SJCRH30 (cell line): ENCODE results near the gene NPHP4. TPM values are rescaled to one million over a fixed set of nuclear protein-coding genes. Genes with fewer than 3 reads are reported as not detected.

Experiments used
- DNase-seq, 2 experiments: peaks; one replicate each; pipeline ENCODE4 v3.0.0-alpha.2; 2015 to 2020
- H3K27ac ChIP-seq: fragments of 250-450 bp; sonication (Bioruptor Pico); 2 replicates; pipeline ENCODE4 v1.5.1; 2020; ENCODE audit warnings: mild to moderate bottlenecking, moderate library complexity
- H3K27me3 ChIP-seq: fragments of 250-450 bp; sonication (Bioruptor Pico); 2 replicates; pipeline ENCODE4 v1.5.1; 2020; ENCODE audit warnings: mild to moderate bottlenecking, moderate library complexity
- H3K36me3 ChIP-seq: fragments of 250-450 bp; sonication (Bioruptor Pico); 2 replicates; pipeline ENCODE4 v1.5.1; 2020; ENCODE audit warnings: mild to moderate bottlenecking, moderate library complexity
- H3K4me1 ChIP-seq: fragments of 250-450 bp; sonication (Bioruptor Pico); 2 replicates; pipeline ENCODE4 v1.5.1; 2020; ENCODE audit warnings: mild to moderate bottlenecking, moderate library complexity
- H3K4me3 ChIP-seq: fragments of 250-450 bp; sonication (Bioruptor Pico); 2 replicates; pipeline ENCODE4 v1.5.1; 2020; ENCODE audit warnings: mild to moderate bottlenecking, moderate library complexity
- H3K9me3 ChIP-seq: fragments of 250-450 bp; sonication (Bioruptor Pico); replicated peaks from 2 replicates; pipeline ENCODE4 v1.5.1; 2020; ENCODE audit warnings: mild to moderate bottlenecking, moderate library complexity
- total RNA-seq: library from RNA; depleted of rRNA; stranded (reverse); fragments of >200 nt; shearing (Covaris generic); gene quantifications from 2 replicates; pipeline ENCODE4 v1.2.3, GENCODE V29; 2014

The NPHP4 gene
- total RNA-seq, 1 experiment from 2014 or later: 7.3 TPM

GRCh38 chr1:5951846-5952410, 40.3 kb downstream of the NPHP4 start:
- no peaks in the 10 kb centered on the region for H3K9me3 ChIP-seq
- no peak for DNase-seq
- no peak overlapping the region for H3K4me3 ChIP-seq
- no peak overlapping the region for H3K27ac ChIP-seq
- H3K36me3 ChIP-seq: 0 out of 2 replicates have a peak, but pooled peaks cover 8% of the 10 kb centered on the region
- no peaks in the 10 kb centered on the region for H3K27me3 ChIP-seq
- H3K4me1 ChIP-seq: peaks cover 10% of the 10 kb centered on the region

DNA sequence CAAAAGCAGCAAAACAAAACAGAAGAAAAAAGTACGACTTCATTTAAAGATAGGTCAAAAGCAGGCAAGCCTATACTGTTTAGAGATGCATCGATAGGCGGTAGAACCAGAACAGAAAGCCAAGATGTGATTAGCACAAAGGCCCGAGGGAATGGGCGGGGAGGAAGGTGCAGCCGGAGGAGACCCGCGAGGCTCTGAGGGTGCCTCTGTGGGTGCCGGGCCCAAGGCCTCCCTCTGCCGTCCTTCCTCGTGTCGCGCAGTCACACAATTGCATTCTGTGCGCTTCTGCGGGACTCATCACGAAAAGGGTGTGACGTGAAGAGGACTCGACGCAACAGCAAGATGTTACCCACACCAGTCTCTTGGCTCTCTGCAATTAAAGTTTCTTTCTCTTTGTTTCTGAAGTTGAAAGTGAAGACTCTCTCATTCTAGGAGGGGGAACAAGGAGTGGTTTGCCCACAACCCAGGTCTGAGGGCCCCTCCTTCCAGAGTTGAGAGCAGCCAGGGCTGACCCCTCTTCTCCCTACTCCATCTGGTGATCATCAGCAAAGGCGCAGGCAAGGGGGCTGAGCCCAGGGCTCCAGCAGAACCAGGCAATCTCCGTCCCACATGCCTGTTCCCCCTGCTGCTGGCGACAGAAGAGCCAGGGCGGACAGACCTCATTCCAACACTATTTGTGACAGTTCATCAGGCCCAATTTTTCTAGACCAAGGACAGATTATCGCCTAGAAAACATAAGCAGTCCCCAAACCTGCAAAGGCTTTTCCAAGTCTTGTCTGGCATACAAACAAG, 41.0 kb downstream of the NPHP4 start:
- H3K27ac ChIP-seq: no peak overlapping the region
- no peaks in the 10 kb centered on the region for H3K9me3 ChIP-seq
- no peak for DNase-seq
- no peak overlapping the region for H3K4me3 ChIP-seq
- H3K27me3 ChIP-seq: no peaks in the 10 kb centered on the region
- H3K36me3 ChIP-seq: 0 out of 2 replicates have a peak, but pooled peaks cover 8% of the 10 kb centered on the region
- H3K4me1 ChIP-seq: peaks cover 10% of the 10 kb centered on the region

- Histone ChIP-seq H3K4me1 (peaks cover 10% of the 10 kb centered on the region), H3K9me3 (no peaks in the 10 kb centered on the region), H3K27me3 (no peaks in the 10 kb centered on the region), H3K4me3 (no peak overlapping the region), H3K27ac (no peak overlapping the region), H3K36me3 (0 out of 2 replicates have a peak, but pooled peaks cover 8% of the 10 kb centered on the region)
- DNase-seq: no peak
These were observed 41.9 kb downstream of the NPHP4 start for GRCh38 chr1:5950201-5950895.

GRCh38 chr1:5949761-5950100, 42.5 kb downstream of the NPHP4 start:
- Histone ChIP-seq H3K36me3 (0 out of 2 replicates have a peak, but pooled peaks cover 8% of the 10 kb centered on the region), H3K4me1 (peaks cover 10% of the 10 kb centered on the region), H3K9me3 (no peaks in the 10 kb centered on the region), H3K4me3 (no peak overlapping the region), H3K27me3 (no peaks in the 10 kb centered on the region), H3K27ac (no peak overlapping the region)
- DNase-seq: no peak

- Histone ChIP-seq H3K4me3 (no peak overlapping the region), H3K36me3 (0 out of 2 replicates have a peak, but pooled peaks cover 8% of the 10 kb centered on the region), H3K9me3 (no peaks in the 10 kb centered on the region), H3K27ac (no peak overlapping the region), H3K27me3 (no peaks in the 10 kb centered on the region), H3K4me1 (peaks cover 10% of the 10 kb centered on the region)
- peak; percentile 74 to 76 for DNase-seq
These were observed 43.0 kb downstream of the NPHP4 start for GRCh38 chr1:5949085-5949760.

DNA sequence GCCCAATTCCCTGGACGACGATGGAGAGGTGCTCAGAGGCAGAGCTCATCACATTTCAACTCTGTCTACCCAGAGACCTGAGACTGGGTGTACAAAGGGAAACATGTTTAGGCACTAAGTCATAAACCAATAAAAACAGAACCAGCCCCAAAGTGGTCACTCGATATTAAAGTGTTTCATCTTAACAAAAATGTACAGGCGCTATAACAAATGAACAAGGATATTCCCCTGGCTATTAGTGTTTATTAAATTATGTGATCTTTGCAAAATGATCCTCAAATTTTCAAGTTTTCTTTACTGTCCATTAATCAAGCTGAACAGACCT, 43.6 kb downstream of the NPHP4 start:
- no peaks in the 10 kb centered on the region for H3K27me3 ChIP-seq
- no peak overlapping the region for H3K4me3 ChIP-seq
- H3K4me1 ChIP-seq: peaks cover 10% of the 10 kb centered on the region
- DNase-seq: no peak
- H3K27ac ChIP-seq: no peak overlapping the region
- no peaks in the 10 kb centered on the region for H3K9me3 ChIP-seq
- H3K36me3 ChIP-seq: 0 out of 2 replicates have a peak, but pooled peaks cover 3% of the 10 kb centered on the region

DNA sequence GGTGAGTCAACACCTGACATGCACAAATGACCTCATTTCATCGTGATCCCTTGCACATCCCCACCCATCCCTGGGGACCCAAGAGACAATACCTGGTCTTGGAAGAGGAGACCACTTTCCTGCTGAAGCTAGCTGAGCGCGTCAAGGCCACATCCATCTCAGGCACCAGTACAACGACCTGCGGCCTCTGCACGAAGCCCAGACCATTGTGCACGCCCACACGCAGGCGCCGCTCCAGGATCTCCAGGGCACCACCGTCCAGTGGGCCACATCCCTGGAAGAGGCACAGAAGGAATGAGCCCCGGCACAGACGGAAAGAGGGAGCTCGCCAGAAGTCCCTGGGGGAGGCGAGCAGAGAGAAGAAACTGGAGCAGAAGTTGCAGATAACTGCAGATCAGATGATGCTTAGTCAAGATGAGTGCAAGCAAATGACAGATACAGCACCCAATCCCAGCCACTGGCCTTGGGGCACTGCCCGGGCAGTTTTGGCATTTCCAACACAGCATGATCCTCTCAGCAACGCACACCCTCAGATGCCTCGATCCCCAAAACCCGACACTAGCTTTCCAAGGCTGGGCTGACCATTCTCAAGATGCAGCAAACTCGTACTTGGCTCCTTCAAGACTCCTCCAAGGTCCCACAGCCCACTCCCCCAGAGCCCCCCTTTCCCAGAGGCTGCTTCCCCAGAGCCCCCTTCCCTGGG, 44.1 kb downstream of the NPHP4 start:
- no peak overlapping the region for H3K4me3 ChIP-seq
- no peak overlapping the region for H3K27ac ChIP-seq
- peaks cover 10% of the 10 kb centered on the region for H3K4me1 ChIP-seq
- no peak for DNase-seq
- H3K36me3 ChIP-seq: 0 out of 2 replicates have a peak, but pooled peaks cover 3% of the 10 kb centered on the region
- no peaks in the 10 kb centered on the region for H3K27me3 ChIP-seq
- H3K9me3 ChIP-seq: no peaks in the 10 kb centered on the region

DNA sequence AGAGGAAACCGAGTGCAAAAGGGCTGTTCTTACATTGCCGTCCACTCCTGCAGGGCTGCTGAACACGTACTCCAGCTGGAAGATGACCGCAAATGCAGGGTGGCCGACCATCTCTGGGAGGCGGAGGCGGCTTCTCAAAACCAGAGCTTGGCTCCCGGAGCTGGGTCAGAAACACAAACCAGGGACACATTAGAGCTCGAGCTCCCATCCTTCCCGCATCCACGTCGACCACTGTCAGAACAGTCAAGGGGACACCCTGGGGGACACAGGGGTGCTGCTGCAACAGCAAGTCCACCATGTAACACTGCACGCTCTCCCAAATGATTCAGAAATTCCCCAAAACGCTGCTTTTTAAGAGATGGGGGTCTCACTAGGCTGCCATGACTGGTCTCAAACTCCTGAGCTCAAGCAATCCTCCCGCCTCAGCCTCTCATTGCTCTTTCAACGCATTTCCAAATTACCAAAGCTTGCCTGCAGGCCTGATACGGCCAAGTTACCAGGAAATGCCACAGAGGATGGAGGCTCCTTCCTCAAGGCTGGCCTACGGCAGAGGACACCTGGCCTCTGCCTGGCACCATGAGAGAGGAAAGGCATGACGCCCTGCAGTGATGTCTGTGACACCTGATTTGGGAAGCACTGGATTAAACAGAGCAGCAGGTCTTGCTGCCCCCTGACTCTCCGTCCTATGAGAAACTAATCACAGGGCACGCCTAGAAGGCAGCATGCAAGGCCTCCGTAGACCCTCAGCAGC, 45.0 kb downstream of the NPHP4 start:
- peaks cover 10% of the 10 kb centered on the region for H3K4me1 ChIP-seq
- H3K27ac ChIP-seq: no peak overlapping the region
- DNase-seq: no peak
- no peak overlapping the region for H3K4me3 ChIP-seq
- H3K36me3 ChIP-seq: 0 out of 2 replicates have a peak, but pooled peaks cover 3% of the 10 kb centered on the region
- no peaks in the 10 kb centered on the region for H3K27me3 ChIP-seq
- H3K9me3 ChIP-seq: no peaks in the 10 kb centered on the region

DNA sequence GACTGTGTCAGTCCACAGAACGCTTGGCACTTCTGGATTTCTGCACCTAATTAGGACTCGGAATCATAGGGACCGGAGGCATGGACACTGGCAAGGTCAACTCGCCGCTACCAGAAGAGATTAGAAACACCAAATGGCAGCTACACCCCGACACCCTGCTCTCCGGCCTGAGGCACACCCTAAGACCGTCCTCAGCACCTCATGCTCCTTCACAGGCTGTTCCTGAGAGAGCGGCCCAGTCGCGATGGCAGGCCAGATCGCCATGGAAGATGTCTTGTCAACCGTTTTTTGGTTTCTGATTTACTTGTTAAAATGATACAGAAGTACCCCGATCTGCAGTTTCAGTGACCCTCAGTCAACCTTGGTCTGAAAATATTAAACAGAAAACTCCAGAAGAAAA, 46.8 kb downstream of the NPHP4 start:
- Histone ChIP-seq H3K4me1 (peaks cover 10% of the 10 kb centered on the region), H3K27ac (no peak overlapping the region), H3K27me3 (no peaks in the 10 kb centered on the region), H3K36me3 (0 out of 2 replicates have a peak, but pooled peaks cover 3% of the 10 kb centered on the region), H3K4me3 (no peak overlapping the region), H3K9me3 (no peaks in the 10 kb centered on the region)
- no peak for DNase-seq

DNA sequence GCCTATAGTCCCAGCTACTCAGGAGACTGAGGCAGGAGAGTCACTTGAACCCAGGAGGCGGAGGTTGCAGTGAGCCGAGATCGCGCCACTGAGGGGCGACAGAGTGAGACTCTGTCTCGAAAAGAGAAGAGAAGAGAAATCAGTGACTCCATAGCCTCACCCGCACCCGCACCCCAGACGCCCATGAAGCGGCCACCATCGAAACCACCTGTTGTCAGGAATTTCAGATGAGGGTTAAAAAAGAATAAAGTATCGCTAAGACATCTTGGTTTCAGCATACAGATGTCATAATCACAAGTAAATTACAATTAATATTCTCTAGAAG, 47.4 kb downstream of the NPHP4 start:
- H3K27ac ChIP-seq: no peak overlapping the region
- H3K9me3 ChIP-seq: no peaks in the 10 kb centered on the region
- H3K4me1 ChIP-seq: peaks cover 10% of the 10 kb centered on the region
- no peak overlapping the region for H3K4me3 ChIP-seq
- H3K36me3 ChIP-seq: no peaks in the 10 kb centered on the region
- no peaks in the 10 kb centered on the region for H3K27me3 ChIP-seq
- no peak for DNase-seq

DNA sequence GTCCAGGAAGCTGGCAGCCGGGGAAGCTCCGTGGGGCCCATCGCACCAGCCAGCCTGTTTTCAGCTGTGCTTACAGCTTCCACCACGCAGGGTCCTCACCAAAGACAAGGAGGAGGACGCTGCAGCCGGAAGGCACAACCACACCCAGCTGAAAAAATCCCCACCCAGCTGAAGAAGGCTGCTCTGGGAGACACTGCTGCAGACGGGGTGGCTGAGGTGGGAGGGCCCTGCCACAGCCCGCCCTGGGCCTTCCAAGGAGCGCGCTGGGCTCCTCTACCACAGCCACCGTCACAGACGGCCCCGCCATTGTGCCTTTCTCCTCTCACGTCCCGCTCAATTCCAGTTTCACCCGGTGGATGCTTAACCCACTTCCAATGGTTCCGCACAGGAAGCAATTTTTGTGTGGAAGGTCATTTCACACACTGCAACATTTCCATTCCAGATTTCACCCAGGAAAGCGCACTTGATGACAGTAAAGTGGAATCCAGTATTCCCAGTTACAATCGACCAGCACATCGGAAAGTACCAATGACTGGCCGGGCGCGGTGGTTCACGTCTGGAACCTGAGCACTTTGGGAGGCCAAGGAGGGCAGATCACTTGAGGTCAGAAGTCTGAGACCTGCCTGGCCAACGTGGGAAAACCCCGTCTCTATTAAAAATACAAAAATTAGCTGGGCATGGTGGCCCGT, 47.9 kb downstream of the NPHP4 start:
- no peaks in the 10 kb centered on the region for H3K9me3 ChIP-seq
- H3K4me1 ChIP-seq: peaks cover 8% of the 10 kb centered on the region
- H3K36me3 ChIP-seq: no peaks in the 10 kb centered on the region
- no peak overlapping the region for H3K4me3 ChIP-seq
- H3K27me3 ChIP-seq: no peaks in the 10 kb centered on the region
- no peak for DNase-seq
- no peak overlapping the region for H3K27ac ChIP-seq

GRCh38 chr1:5943343-5944124, 48.7 kb downstream of the NPHP4 start:
- no peak overlapping the region for H3K4me3 ChIP-seq
- DNase-seq: no peak

GRCh38 chr1:5941671-5942070, 50.6 kb downstream of the NPHP4 start:
- H3K27ac ChIP-seq: no peak overlapping the region
- no peak overlapping the region for H3K4me3 ChIP-seq
- no peaks in the 10 kb centered on the region for H3K27me3 ChIP-seq
- peaks cover 26% of the 10 kb centered on the region for H3K4me1 ChIP-seq
- H3K36me3 ChIP-seq: no peaks in the 10 kb centered on the region
- no peak for DNase-seq
- no peaks in the 10 kb centered on the region for H3K9me3 ChIP-seq

More at GRCh38 chr1:5943343-5944124, 48.7 kb downstream of the NPHP4 start:
- Histone ChIP-seq H3K9me3 (no peaks in the 10 kb centered on the region), H3K4me1 (peaks cover 10% of the 10 kb centered on the region), H3K36me3 (no peaks in the 10 kb centered on the region), H3K27ac (no peak overlapping the region), H3K27me3 (no peaks in the 10 kb centered on the region)
